Measurements from ENCODE around the gene BUD23. TPM values are rescaled to one million over a fixed set of nuclear protein-coding genes. Genes with fewer than 3 reads are reported as not detected.
"Not testable (repeated sequence)": the region's sequence is repeated elsewhere in the genome, so short reads cannot be mapped to it uniquely, and the experiment has no call there.

Gene BUD23
- total RNA-seq, 2 experiments from 2014 or later = 58.7 to 64.1 TPM

- DNase-seq (no peak), ATAC-seq (ENCODE audit: low read depth) (no peak)
- no peak overlapping the region for H3K4me3 Mint-ChIP-seq
- POLR2A ChIA-PET = interaction anchor here (0.6 to 1.7 kb wide), 3 partner anchors 11 to 103 kb away, joined by 4 to 6 read pairs (median 6); no protein-coding TSS in a partner anchor
- no peak overlapping the region for H3K27ac Mint-ChIP-seq
- peaks cover 7% of the 10 kb centered on the region for H3K4me1 Mint-ChIP-seq
- H3K9me3 Mint-ChIP-seq = no peaks in the 10 kb centered on the region
- H3K27me3 Mint-ChIP-seq = no peaks in the 10 kb centered on the region
- H3K36me3 Mint-ChIP-seq = peaks cover 2% of the 10 kb centered on the region
Measured at GRCh38 chr7:73707045-73707631, 23.7 kb downstream of the BUD23 start.

- POLR2A ChIA-PET = no interaction called here
- Mint-ChIP-seq H3K36me3 (no peaks in the 10 kb centered on the region), H3K9me3 (no peaks in the 10 kb centered on the region), H3K4me3 (no peak overlapping the region), H3K4me1 (peaks cover 13% of the 10 kb centered on the region), H3K27ac (no peak overlapping the region), H3K27me3 (peaks cover 5% of the 10 kb centered on the region)
- DNase-seq (no peak), ATAC-seq (ENCODE audit: low read depth) (no peak)
Measured at GRCh38 chr7:73708961-73709549, 25.7 kb downstream of the BUD23 start.

- no peaks in the 10 kb centered on the region for H3K9me3 Mint-ChIP-seq
Measured at GRCh38 chr7:73712773-73713172, 29.4 kb downstream of the BUD23 start.

GRCh38 chr7:73713319-73713718 lies 29.9 kb downstream of the BUD23 start:
- DNase-seq; H3K4me3 Mint-ChIP-seq; H3K27ac Mint-ChIP-seq; H3K36me3 Mint-ChIP-seq; POLR2A ChIA-PET; ATAC-seq (ENCODE audit: low read depth); H3K9me3 Mint-ChIP-seq: not testable (repeated sequence)
- Mint-ChIP-seq H3K4me1 (peaks cover 30% of the 10 kb centered on the region), H3K27me3 (peaks cover 12% of the 10 kb centered on the region)

More at GRCh38 chr7:73712773-73713172, 29.4 kb downstream of the BUD23 start:
- Mint-ChIP-seq H3K4me1 (peaks cover 24% of the 10 kb centered on the region), H3K4me3 (no peak overlapping the region), H3K36me3 (no peaks in the 10 kb centered on the region), H3K27me3 (peaks cover 12% of the 10 kb centered on the region), H3K27ac (no peak overlapping the region)
- POLR2A ChIA-PET = no interaction called here
- DNase-seq (no peak), ATAC-seq (ENCODE audit: low read depth) (no peak)

GRCh38 chr7:73715648-73716317 lies 32.4 kb downstream of the BUD23 start:
- Mint-ChIP-seq H3K27ac (no peak overlapping the region), H3K4me1 (peaks cover 37% of the 10 kb centered on the region), H3K9me3 (no peaks in the 10 kb centered on the region), H3K36me3 (no peaks in the 10 kb centered on the region), H3K27me3 (peaks cover 20% of the 10 kb centered on the region), H3K4me3 (no peak overlapping the region)
- DNase-seq (no peak), ATAC-seq (ENCODE audit: low read depth) (no peak)
- POLR2A ChIA-PET = interaction anchor here (0.6 kb wide), 1 partner anchor 24 kb away, joined by 3 read pairs; no protein-coding TSS in a partner anchor

GRCh38 chr7:73716318-73716890 lies 33.0 kb downstream of the BUD23 start:
- peaks cover 25% of the 10 kb centered on the region for H3K27me3 Mint-ChIP-seq
- H3K27ac Mint-ChIP-seq = no peak overlapping the region
- H3K36me3 Mint-ChIP-seq = no peaks in the 10 kb centered on the region
- ATAC-seq (ENCODE audit: low read depth) = no peak
- POLR2A ChIA-PET = interaction anchor here (0.6 kb wide), 1 partner anchor 23 kb away, joined by 3 read pairs; no protein-coding TSS in a partner anchor
- no peak overlapping the region for H3K4me3 Mint-ChIP-seq
- H3K4me1 Mint-ChIP-seq = peaks cover 37% of the 10 kb centered on the region
- DNase-seq = no peak
- no peaks in the 10 kb centered on the region for H3K9me3 Mint-ChIP-seq

GRCh38 chr7:73717025-73717807 lies 33.8 kb downstream of the BUD23 start:
- Mint-ChIP-seq H3K27me3 (peaks cover 32% of the 10 kb centered on the region), H3K27ac (peak overlapping the region; percentile 78), H3K4me3 (peak overlapping the region; percentile 86), H3K36me3 (no peaks in the 10 kb centered on the region), H3K4me1 (peaks cover 37% of the 10 kb centered on the region), H3K9me3 (no peaks in the 10 kb centered on the region)
- ATAC-seq (ENCODE audit: low read depth) (peak; percentile 7), DNase-seq (no peak)
- POLR2A ChIA-PET = interaction anchor here (1.0 to 1.5 kb wide), 3 partner anchors 11 to 33 kb away, joined by 4 to 7 read pairs (median 7); partner anchors contain the start of genes ABHD11, BUD23 and DNAJC30

- Mint-ChIP-seq H3K36me3 (no peaks in the 10 kb centered on the region), H3K27me3 (peaks cover 33% of the 10 kb centered on the region), H3K9me3 (no peaks in the 10 kb centered on the region), H3K4me1 (peaks cover 32% of the 10 kb centered on the region), H3K27ac (peak overlapping the region; percentile 78), H3K4me3 (peak overlapping the region; percentile 86)
- ATAC-seq (ENCODE audit: low read depth) = peak; percentile 70
- POLR2A ChIA-PET = interaction anchor here (0.9 to 1.5 kb wide), 4 partner anchors 12 to 34 kb away, joined by 4 to 7 read pairs (median 6); partner anchors contain the start of genes ABHD11, BUD23 and DNAJC30
- peak; percentile 75 for DNase-seq
Measured at GRCh38 chr7:73717991-73718405, 34.6 kb downstream of the BUD23 start.

GRCh38 chr7:73718438-73718881 lies 35.1 kb downstream of the BUD23 start:
- Mint-ChIP-seq H3K4me3 (peak overlapping the region; percentile 86), H3K36me3 (no peaks in the 10 kb centered on the region), H3K9me3 (no peaks in the 10 kb centered on the region), H3K4me1 (peaks cover 28% of the 10 kb centered on the region), H3K27ac (peak overlapping the region; percentile 21), H3K27me3 (peaks cover 32% of the 10 kb centered on the region)
- ATAC-seq (ENCODE audit: low read depth) (peak; percentile 2), DNase-seq (no peak)
- POLR2A ChIA-PET = interaction anchor here (0.9 to 1.5 kb wide), 4 partner anchors 12 to 35 kb away, joined by 4 to 7 read pairs (median 6); partner anchors contain the start of genes ABHD11, BUD23 and DNAJC30

GRCh38 chr7:73718905-73719805 lies 35.8 kb downstream of the BUD23 start, which contains the start of gene STX1A:
Gene STX1A (minus strand): TSS chr7:73719669. CDS start chr7:73719631, 38 bp downstream.
- DNase-seq = peak; percentile 85
- Mint-ChIP-seq H3K27me3 (peaks cover 32% of the 10 kb centered on the region), H3K4me1 (peaks cover 28% of the 10 kb centered on the region), H3K27ac (peak within 1 kb of the TSS; percentile 62), H3K4me3 (peak within 1 kb of the TSS; percentile 86), H3K9me3 (no peaks in the 10 kb centered on the region), H3K36me3 (no peaks in the 10 kb centered on the region)
- POLR2A ChIA-PET = interaction anchor here (0.8 to 1.5 kb wide), 5 partner anchors 16 to 124 kb away, joined by 3 to 4 read pairs (median 3); partner anchors contain the start of genes ABHD11 and METTL27
- ATAC-seq (ENCODE audit: low read depth) = peak; percentile 82

- Mint-ChIP-seq H3K36me3 (no peaks in the 10 kb centered on the region), H3K4me3 (peak overlapping the region; percentile 77)
- POLR2A ChIA-PET = interaction anchor here (0.8 to 1.5 kb wide), 4 partner anchors 15 to 123 kb away, joined by 3 read pairs; partner anchors contain the start of genes ABHD11 and METTL27
Measured at GRCh38 chr7:73719806-73720169, 36.4 kb downstream of the BUD23 start.

More at GRCh38 chr7:73719806-73720169, 36.4 kb downstream of the BUD23 start:
- Mint-ChIP-seq H3K27me3 (peaks cover 32% of the 10 kb centered on the region), H3K9me3 (no peaks in the 10 kb centered on the region), H3K27ac (peak overlapping the region; percentile 62), H3K4me1 (peaks cover 28% of the 10 kb centered on the region)
- ATAC-seq (ENCODE audit: low read depth) (no peak), DNase-seq (no peak)
